Stimulated activated naive CD8-positive, alpha-beta T cell treated with anti-CD3 and anti-CD28 coated beads, Interleukin-15, Interleukin-2, amounts not matched to agents 100 U/mL and 50 U/mL, for 24 hours (primary cell): Measurements from ENCODE around the gene PSIP1.
"Not testable (repeated sequence)": the region's sequence is repeated elsewhere in the genome, so short reads cannot be mapped to it uniquely, and the experiment has no call there.

Experiments
- ATAC-seq: fragments of 150-1000 bp; cut with Tn5 transposase; one replicate; pipeline ENCODE4 v1.10.0; 2021
- DNase-seq: peaks from one replicate; pipeline ENCODE4 v3.0.0; 2021

The PSIP1 gene

GRCh38 chr9:15430920-15431844 lies 79.6 kb downstream of the PSIP1 start:
- no peak for DNase-seq
- no peak for ATAC-seq

- ATAC-seq: not testable (repeated sequence)
Observed at GRCh38 chr9:15427702-15428101, 83.1 kb downstream of the PSIP1 start.

GRCh38 chr9:15426019-15426418 lies 84.8 kb downstream of the PSIP1 start:
- ATAC-seq: no peak
- no peak for DNase-seq

More at GRCh38 chr9:15427702-15428101, 83.1 kb downstream of the PSIP1 start:
- not testable (repeated sequence) for DNase-seq

- ATAC-seq (peak; percentile 10), DNase-seq (no peak)
Observed at GRCh38 chr9:15423231-15423985, 87.4 kb downstream of the PSIP1 start.

GRCh38 chr9:15422372-15423230 lies 88.2 kb downstream of the PSIP1 start, which contains the start of gene SNAPC3:
Gene SNAPC3, plus strand, starts transcription at chr9:15422876. Its CDS starts 4 bp downstream, at chr9:15422880.
- DNase-seq (peak; percentile 94), ATAC-seq (peak; percentile 99)

- ATAC-seq: no peak
- no peak for DNase-seq
Observed at GRCh38 chr9:15421990-15422371, 88.8 kb downstream of the PSIP1 start.

- no peak for DNase-seq
Observed at GRCh38 chr9:15421532-15421931, 89.2 kb downstream of the PSIP1 start.

GRCh38 chr9:15420796-15421195 lies 90.0 kb downstream of the PSIP1 start:
- DNase-seq (no peak), ATAC-seq (no peak)

More at GRCh38 chr9:15421532-15421931, 89.2 kb downstream of the PSIP1 start:
- ATAC-seq: no peak

GRCh38 chr9:15417626-15418025 lies 93.1 kb downstream of the PSIP1 start:
- no peak for ATAC-seq
- DNase-seq: no peak

GRCh38 chr9:15416880-15417279 lies 93.9 kb downstream of the PSIP1 start:
- DNase-seq (peak; percentile 33), ATAC-seq (peak; percentile 57)
